22Rv1 (cell line): ENCODE results near the gene RSPH10B2.

ENCODE experiments used
- CTCF ChIP-seq: fragments of 450-650 bp; IDR thresholded peaks from 2 replicates; pipeline ENCODE4 v1.5.1; 2017; ENCODE audit warnings: mild to moderate bottlenecking
- ZFX ChIP-seq: fragments of 450-650 bp; IDR thresholded peaks from 2 replicates; pipeline ENCODE4 v1.6.1; 2017; ENCODE audit warnings: antibody characterized with exemption, borderline replicate concordance

- TF ChIP-seq CTCF (no peak), ZFX (no peak)
Measured at GRCh38 chr7:6727663-6728062, 26.2 kb upstream of the RSPH10B2 start.
